HepG2 (cell line): ENCODE measurements around the gene DGCR8. TPM values are rescaled to one million over a fixed set of nuclear protein-coding genes. Genes with fewer than 3 reads are reported as not detected.

Experiments
- CENPX ChIP-seq: sonication (generic); formaldehyde crosslinking; IDR thresholded peaks from 2 replicates; pipeline ENCODE4 v1.9.0; 2021; ENCODE audit warnings: mild to moderate bottlenecking, missing genetic modification reagents, moderate library complexity
- KDM5B ChIP-seq: sonication (generic); formaldehyde crosslinking; IDR thresholded peaks from 2 replicates; pipeline ENCODE4 v1.4.0; 2020; ENCODE audit warnings: missing genetic modification reagents, mild to moderate bottlenecking, borderline replicate concordance
- PAWR ChIP-seq: sonication (generic); formaldehyde crosslinking; IDR thresholded peaks from 2 replicates; pipeline ENCODE4 v1.4.0; 2020; ENCODE audit warnings: missing genetic modification reagents, mild to moderate bottlenecking, borderline replicate concordance
- RFX5 ChIP-seq: IDR thresholded peaks from 2 replicates; pipeline ENCODE4 v1.6.1; 2011; ENCODE audit warnings: low read depth, low read length, improper control_type of control experiment
- TBP ChIP-seq: sonication (generic); formaldehyde crosslinking; IDR thresholded peaks from 2 replicates; pipeline ENCODE4 v1.5.0; 2020; ENCODE audit warnings: missing genetic modification reagents
- TBX2 ChIP-seq: sonication (generic); formaldehyde crosslinking; IDR thresholded peaks from 2 replicates; pipeline ENCODE4 v1.5.0; 2020; ENCODE audit warnings: missing genetic modification reagents, mild to moderate bottlenecking, borderline replicate concordance
- YY1 ChIP-seq: IDR thresholded peaks from 2 replicates; pipeline ENCODE4 v1.6.1; 2011; ENCODE audit warnings: low read length, low read depth, moderate library complexity, mild to moderate bottlenecking; ENCODE audit not compliant: insufficient read depth, insufficient replicate concordance
- ZFP37 ChIP-seq: sonication (generic); formaldehyde crosslinking; IDR thresholded peaks from 2 replicates; pipeline ENCODE4 v1.4.0; 2020; ENCODE audit warnings: missing genetic modification reagents, borderline replicate concordance
- ZKSCAN5 ChIP-seq: sonication (generic); formaldehyde crosslinking; IDR thresholded peaks from 2 replicates; pipeline ENCODE4 v1.5.1; 2020; ENCODE audit warnings: mild to moderate bottlenecking, missing genetic modification reagents
- ZMYM2 ChIP-seq: sonication (generic); formaldehyde crosslinking; IDR thresholded peaks from 2 replicates; pipeline ENCODE4 v1.8.0; 2022; ENCODE audit warnings: mild to moderate bottlenecking, missing genetic modification reagents
- ZNF260 ChIP-seq: sonication (generic); formaldehyde crosslinking; IDR thresholded peaks from 2 replicates; pipeline ENCODE4 v1.4.0; 2020; ENCODE audit warnings: missing genetic modification reagents, low read depth, mild to moderate bottlenecking, borderline replicate concordance
- ZNF777 ChIP-seq: sonication (generic); formaldehyde crosslinking; IDR thresholded peaks from 2 replicates; pipeline ENCODE4 v1.4.0; 2020; ENCODE audit warnings: missing genetic modification reagents
- ZNF790 ChIP-seq: sonication (generic); formaldehyde crosslinking; IDR thresholded peaks from 2 replicates; pipeline ENCODE4 v1.8.0; 2022; ENCODE audit warnings: missing genetic modification reagents, mild to moderate bottlenecking, borderline replicate concordance
- polyA plus RNA-seq, 8 experiments: library from polyadenylated mRNA; depleted of rRNA in 3 of 8; stranded (reverse) in 7 of 8; unstranded in 1 of 8; fragments of >200 nt; fragmentation: Illumina TruSeq in 4 of 8; extraction: Trizol in 4 of 8; gene quantifications; 2 replicates each; pipeline versions ENCODE4 v1.2.1 to v1.2.3, GENCODE V29; 2011 to 2016; ENCODE audit warnings: low read depth in 4 of 8, missing spikeins in 1 of 8, mixed read lengths in 1 of 8; ENCODE audit not compliant: insufficient read depth in 1 of 8
- total RNA-seq, 5 experiments: library from RNA; depleted of rRNA; stranded (reverse); fragments of >200 nt; fragmentation: Illumina TruSeq; extraction: Trizol; gene quantifications; 2 replicates each; pipeline ENCODE4 v1.2.3, GENCODE V29; 2016; ENCODE audit warnings: low read depth in 1 of 5
- TF ChIP-seq, protein P1 (sequence below): sonication (generic); formaldehyde crosslinking; conservative IDR thresholded peaks from 2 replicates; pipeline ENCODE4 v1.4.0; 2020; ENCODE audit warnings: missing genetic modification reagents
- TF ChIP-seq, protein P2 (sequence below), 2 experiments: sonication (generic) in 1 of 2; formaldehyde crosslinking in 1 of 2; IDR thresholded peaks; 2 replicates each; pipeline versions ENCODE4 v1.4.0 to v1.6.1; 2018 to 2020; ENCODE audit warnings: missing genetic modification reagents in 2 of 2, borderline replicate concordance in 1 of 2, low read depth in 1 of 2, mild to moderate bottlenecking in 1 of 2, missing biosample characterization in 1 of 2
- TF ChIP-seq, protein P3 (sequence below): sonication (generic); formaldehyde crosslinking; IDR thresholded peaks from 2 replicates; pipeline ENCODE4 v1.5.0; 2020; ENCODE audit warnings: mild to moderate bottlenecking, missing genetic modification reagents
- TF ChIP-seq, protein P4 (sequence below): sonication (generic); formaldehyde crosslinking; conservative IDR thresholded peaks from 2 replicates; pipeline ENCODE4 v1.8.0; 2022; ENCODE audit warnings: low read depth, missing genetic modification reagents
- TF ChIP-seq, protein P5 (sequence below): IDR thresholded peaks from 2 replicates; pipeline ENCODE4 v1.6.1; 2012; ENCODE audit warnings: inconsistent platforms

DGCR8 gene
- total and polyA plus RNA-seq, 2 of the 13 experiments (the other 11 are each of a cell fraction or from before 2014, with no cell fraction given): 10.2 to 23.2 TPM

DNA sequence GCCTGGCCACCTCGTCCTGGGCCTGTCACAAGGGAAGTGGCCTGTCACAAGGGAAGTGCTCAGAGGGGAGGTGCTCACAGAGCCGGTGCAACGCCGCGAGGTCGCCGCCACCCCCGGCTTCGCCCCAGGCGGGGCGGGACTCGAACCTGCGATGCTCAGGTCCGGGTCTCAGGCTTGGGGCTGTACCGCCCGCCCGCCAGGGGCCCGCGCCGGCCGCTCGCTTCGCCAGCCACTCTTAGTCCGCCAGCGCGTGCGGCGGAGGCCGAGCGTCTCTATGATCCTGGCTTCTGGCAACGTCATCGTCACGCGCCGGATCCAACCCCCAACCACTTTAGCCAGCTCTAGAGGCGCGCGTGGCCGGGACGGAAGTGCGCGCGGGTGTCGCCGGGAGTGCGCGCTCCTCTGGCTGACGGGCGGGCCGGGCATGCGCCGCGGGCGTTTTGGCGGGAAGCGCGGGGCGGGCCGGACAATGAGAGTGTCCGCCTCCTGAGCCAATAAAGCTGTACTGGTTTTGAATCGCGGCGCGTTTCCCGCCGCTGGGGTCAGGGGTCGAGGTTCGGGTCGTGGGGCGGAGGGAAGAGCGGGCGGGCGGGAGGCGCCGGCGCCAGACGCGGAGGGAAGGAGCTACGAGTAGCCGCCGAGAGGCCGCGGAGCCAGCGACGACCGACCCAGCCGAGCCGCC, 37.1 kb downstream of the DGCR8 start, which contains the start of gene TRMT2A (continued):
- TF ChIP-seq, protein P1, sequence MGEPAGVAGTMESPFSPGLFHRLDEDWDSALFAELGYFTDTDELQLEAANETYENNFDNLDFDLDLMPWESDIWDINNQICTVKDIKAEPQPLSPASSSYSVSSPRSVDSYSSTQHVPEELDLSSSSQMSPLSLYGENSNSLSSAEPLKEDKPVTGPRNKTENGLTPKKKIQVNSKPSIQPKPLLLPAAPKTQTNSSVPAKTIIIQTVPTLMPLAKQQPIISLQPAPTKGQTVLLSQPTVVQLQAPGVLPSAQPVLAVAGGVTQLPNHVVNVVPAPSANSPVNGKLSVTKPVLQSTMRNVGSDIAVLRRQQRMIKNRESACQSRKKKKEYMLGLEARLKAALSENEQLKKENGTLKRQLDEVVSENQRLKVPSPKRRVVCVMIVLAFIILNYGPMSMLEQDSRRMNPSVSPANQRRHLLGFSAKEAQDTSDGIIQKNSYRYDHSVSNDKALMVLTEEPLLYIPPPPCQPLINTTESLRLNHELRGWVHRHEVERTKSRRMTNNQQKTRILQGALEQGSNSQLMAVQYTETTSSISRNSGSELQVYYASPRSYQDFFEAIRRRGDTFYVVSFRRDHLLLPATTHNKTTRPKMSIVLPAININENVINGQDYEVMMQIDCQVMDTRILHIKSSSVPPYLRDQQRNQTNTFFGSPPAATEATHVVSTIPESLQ (CRISPR knock-in tag): no peak; the same call in 1 of the 2 replicates
- TF ChIP-seq ZFP37 (CRISPR knock-in tag): no peak
- peak; percentile 64; the same call in 1 of the 2 replicates for TF ChIP-seq RFX5
- peak; percentile 83 for TF ChIP-seq ZMYM2 (CRISPR knock-in tag)
- TF ChIP-seq KDM5B (CRISPR knock-in tag): peak; percentile 80
- TF ChIP-seq, protein P2, sequence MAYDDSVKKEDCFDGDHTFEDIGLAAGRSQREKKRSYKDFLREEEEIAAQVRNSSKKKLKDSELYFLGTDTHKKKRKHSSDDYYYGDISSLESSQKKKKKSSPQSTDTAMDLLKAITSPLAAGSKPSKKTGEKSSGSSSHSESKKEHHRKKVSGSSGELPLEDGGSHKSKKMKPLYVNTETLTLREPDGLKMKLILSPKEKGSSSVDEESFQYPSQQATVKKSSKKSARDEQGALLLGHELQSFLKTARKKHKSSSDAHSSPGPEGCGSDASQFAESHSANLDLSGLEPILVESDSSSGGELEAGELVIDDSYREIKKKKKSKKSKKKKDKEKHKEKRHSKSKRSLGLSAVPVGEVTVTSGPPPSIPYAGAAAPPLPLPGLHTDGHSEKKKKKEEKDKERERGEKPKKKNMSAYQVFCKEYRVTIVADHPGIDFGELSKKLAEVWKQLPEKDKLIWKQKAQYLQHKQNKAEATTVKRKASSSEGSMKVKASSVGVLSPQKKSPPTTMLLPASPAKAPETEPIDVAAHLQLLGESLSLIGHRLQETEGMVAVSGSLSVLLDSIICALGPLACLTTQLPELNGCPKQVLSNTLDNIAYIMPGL (CRISPR knock-in tag; IDR thresholded peaks at IDR 0.05; ENCODE audit: borderline replicate concordance in 1 of 2, low read depth in 1 of 2): peak; percentile 79 to 82
- TF ChIP-seq ZNF260 (CRISPR knock-in tag): no peak
- TF ChIP-seq YY1: peak; percentile 76
- peak; percentile 95 for TF ChIP-seq TBX2 (CRISPR knock-in tag)
- TF ChIP-seq ZKSCAN5 (CRISPR knock-in tag): no peak
- no peak for TF ChIP-seq ZNF790 (CRISPR knock-in tag)
- TF ChIP-seq, protein P3, sequence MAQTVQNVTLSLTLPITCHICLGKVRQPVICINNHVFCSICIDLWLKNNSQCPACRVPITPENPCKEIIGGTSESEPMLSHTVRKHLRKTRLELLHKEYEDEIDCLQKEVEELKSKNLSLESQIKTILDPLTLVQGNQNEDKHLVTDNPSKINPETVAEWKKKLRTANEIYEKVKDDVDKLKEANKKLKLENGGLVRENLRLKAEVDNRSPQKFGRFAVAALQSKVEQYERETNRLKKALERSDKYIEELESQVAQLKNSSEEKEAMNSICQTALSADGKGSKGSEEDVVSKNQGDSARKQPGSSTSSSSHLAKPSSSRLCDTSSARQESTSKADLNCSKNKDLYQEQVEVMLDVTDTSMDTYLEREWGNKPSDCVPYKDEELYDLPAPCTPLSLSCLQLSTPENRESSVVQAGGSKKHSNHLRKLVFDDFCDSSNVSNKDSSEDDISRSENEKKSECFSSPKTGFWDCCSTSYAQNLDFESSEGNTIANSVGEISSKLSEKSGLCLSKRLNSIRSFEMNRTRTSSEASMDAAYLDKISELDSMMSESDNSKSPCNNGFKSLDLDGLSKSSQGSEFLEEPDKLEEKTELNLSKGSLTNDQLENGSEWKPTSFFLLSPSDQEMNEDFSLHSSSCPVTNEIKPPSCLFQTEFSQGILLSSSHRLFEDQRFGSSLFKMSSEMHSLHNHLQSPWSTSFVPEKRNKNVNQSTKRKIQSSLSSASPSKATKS (CRISPR knock-in tag): no peak
- TF ChIP-seq TBP (CRISPR knock-in tag): no peak
- TF ChIP-seq CENPX (CRISPR knock-in tag): no peak
- no peak; the same call in 1 of the 2 replicates for TF ChIP-seq ZNF777 (CRISPR knock-in tag)
- TF ChIP-seq, protein P4, sequence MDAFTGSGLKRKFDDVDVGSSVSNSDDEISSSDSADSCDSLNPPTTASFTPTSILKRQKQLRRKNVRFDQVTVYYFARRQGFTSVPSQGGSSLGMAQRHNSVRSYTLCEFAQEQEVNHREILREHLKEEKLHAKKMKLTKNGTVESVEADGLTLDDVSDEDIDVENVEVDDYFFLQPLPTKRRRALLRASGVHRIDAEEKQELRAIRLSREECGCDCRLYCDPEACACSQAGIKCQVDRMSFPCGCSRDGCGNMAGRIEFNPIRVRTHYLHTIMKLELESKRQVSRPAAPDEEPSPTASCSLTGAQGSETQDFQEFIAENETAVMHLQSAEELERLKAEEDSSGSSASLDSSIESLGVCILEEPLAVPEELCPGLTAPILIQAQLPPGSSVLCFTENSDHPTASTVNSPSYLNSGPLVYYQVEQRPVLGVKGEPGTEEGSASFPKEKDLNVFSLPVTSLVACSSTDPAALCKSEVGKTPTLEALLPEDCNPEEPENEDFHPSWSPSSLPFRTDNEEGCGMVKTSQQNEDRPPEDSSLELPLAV (CRISPR knock-in tag): no peak
- TF ChIP-seq, protein P5, sequence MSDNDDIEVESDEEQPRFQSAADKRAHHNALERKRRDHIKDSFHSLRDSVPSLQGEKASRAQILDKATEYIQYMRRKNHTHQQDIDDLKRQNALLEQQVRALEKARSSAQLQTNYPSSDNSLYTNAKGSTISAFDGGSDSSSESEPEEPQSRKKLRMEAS: peak; percentile 98
- 0 out of 2 replicates have a peak, but pooled peaks have one; percentile 71 for TF ChIP-seq PAWR (CRISPR knock-in tag)
